ENCODE measurements around the gene CHAF1A.

CHAF1A gene

DNA sequence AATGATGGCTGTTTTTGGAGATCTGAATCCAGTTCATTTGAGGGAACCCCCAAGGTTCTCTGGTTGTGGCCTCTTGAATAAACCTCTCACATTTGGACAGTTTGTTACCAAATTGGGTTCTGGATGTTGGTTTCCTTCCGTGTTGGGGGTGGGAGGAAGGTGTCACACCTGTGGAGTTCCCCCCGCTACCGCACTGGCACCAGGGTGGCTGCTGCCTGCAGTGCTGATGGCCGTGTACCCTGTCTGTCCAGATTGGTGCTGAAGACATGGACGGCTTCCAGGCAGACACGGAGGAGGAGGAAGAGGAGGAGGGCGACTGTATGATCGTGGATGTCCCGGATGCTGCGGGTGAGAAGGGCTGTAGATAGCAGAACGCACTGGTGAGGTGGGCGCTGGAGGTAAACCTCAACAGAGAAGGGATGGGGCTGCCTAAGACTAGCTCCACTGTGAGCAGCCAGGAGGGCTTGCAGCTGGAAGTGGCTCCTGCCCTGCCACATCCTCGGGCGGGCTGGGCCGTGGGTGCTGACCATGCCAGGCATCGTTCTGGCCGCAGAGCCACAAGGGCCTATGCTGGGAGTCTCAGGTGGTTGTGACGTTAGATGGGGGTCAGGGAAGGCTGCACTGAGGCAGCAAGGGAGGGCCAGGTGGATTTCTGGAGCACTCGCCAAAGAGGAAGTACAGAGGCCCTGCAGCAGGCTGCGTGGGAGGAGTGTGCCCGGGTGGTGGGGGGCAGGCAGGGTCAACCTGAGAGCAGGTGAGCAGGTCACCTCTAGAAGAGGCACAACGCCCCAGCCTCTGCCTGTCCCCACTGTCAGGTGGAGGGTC, 39.8 kb downstream of the CHAF1A start:
- no peak for DNase-seq (ENCODE audit: low spot score)

DNA sequence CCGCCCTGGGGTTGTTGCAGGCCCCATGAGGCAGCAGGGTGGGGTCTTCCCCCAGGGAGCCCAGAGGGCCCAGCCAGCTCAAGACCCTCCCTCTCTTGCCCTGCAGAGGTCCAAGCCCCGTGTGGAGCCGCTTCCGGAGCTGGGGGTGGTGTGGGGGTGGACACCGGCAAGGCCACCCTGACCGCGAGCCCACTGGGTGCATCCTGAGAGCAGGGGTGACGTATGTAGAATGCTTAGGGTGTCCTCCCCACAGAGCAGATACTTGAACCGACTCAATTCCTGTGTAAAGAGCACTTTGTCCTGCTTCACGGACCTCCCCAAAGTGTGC, 40.3 kb downstream of the CHAF1A start:
- DNase-seq (ENCODE audit: low spot score): no peak

DNA sequence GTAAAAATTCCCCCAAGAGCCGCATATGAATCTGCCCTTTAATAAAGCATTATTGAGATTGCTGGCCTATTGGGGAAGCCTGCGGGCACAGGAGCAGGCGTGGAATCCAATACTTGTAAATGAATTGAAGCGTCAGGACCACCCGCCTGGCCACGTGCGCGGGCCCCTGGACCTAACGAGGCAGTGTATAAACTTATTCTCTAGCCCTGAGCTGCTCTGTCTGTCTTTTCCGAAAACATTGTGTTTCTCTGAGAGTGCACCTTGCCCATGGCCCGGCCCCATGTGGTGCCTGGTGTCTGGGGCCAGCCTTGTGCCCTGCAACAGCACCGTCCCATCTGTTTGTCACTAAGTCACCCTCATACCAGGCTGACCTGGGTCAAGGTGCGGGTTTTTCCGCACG, 40.7 kb downstream of the CHAF1A start:
- DNase-seq (ENCODE audit: low spot score): no peak

DNA sequence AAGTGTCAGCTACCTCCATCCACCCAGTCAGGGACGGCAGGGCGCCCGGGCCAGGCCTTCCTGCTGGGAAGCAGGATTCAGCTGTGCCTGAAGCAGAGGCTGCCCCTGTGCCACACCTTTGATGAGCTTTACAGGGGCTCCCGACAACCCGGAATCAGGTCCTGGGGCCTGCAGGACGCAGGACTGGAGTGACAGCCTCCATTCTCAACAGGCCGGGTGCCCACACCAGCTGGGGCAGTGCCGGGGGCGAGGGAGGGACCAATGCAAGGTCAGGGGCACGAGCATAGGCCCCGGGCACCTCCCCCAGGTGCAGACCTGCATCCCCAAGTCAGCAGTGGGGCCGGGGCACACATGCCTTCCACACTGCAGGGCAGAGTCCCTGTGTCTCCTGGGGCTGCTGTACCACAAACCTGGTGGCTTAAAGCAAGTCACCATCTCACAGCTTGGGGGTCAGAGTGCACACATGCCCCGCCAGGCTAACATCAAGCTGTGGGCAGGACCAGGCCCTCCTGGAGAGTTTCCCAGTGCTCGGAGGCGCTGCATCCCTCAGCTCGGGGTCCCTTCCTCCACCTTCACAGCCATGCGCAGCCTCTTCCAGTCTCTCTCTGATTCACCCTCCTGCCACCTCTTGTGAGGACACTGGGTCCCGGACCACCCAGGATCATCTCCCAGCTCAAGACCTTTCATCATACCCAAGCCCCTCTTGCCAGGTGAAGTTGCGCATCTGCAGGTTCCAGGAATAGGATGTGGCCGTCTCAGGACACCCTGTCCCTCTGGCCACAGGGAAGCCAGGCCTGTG, 41.7 kb downstream of the CHAF1A start:
- no peak for DNase-seq (ENCODE audit: low spot score)

DNA sequence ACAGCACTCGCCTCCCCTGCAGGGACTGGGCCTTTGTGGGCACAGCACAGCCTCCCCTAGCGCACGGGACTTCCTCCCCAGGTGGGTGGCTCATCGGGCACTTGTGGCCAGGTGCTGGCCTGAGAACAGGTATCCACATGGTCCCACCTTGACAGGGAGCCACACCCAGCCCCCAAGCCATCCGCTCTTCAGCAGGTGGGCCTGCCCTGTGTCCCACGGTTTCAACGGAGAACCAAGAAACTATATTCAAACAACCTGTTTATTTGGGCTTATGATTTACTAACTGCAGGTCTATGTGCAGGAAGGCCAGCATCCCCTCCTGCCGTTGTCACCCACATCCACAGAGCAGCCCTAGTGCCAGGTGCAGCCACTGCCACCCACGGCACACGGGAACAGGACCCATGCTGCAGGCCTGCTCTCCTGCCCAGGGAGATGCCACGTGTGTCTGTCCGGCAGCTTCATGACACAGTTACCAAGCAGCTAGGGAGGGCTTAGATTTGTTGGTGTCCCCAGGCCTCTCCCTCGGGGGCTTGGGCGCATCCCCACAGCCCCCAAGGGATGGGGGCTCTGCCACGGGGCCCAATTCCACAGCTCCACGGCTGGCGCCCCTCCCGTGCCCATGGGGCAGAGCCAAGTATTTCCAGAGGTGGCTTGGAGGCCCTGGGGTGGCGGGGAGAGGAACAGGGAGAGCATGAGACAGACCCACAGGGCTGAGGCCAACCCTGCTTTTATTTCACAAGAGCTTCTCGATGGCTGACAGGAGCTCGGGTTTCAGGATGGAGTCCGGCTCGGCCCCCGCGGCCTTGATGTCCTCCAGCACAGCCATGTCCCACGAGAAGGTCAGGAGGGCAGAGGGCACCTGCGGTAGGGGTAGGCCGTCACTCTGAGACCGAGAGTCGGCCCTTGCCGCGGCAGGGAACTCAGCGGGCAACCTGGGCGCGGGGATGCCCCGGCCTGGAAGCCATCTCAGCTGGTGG, 42.6 kb downstream of the CHAF1A start:
- DNase-seq (ENCODE audit: low spot score): no peak

DNA sequence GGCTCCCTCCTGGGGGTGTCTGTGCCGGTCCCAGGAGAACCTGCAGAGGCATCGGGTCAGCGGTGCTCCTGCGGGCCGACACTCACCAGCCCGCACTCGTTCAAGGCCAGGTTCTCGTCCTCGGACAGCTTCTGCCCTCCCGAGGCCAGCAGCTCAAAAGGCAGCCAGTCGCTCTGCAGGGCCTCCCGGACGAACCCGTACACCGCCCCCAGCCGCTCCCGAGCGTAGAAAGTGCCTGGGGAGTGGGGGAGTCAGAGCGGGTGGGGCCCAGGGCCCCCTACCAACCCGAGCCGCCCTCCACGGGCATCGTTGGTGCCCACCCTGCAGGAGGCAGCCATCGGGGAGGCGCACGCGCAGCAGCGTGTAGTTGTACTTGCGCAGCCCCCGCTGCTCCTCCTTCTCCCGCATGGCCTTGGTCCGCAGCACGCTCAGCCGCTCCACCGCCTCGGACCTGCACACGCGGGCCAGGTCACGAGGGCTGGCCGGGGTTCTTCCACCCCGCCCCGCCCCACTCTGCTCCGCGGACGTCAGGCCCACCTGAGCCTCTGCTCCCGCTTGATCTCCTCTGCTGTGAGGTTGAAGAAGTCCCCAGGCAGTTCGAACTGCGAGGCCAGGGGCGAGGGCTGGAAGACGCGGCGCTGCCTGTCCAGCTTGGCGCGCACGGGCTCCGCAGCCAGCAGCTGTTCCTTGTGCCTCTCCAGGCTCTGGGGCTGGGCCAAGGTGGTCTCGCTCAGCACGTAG, 43.7 kb downstream of the CHAF1A start:
- DNase-seq (ENCODE audit: low spot score): no peak

DNA sequence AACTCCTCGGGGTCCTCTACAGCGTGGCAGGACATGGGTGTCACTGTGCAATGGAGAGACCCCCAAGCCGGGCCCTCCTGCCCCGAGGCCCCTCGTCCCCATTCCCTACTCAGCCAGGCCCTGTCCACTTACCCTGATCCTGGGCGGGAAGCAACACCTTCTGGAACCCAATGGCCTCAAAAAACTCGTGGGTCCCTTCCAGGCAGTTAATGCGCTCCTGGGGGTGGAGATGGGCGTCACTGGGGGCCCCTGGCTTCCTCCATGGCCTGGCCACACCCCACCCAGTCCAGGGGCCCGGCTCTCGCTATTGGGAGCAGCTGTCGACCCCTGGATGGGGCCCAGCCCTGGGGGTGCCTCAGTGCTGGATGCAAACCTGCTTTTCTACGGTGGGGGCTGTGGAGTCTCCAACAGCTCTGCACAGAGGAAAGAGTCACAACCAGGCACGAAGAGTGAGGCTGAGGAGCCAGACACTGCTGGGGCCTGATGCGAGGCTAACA, 44.3 kb downstream of the CHAF1A start:
- DNase-seq (ENCODE audit: low spot score): no peak

DNA sequence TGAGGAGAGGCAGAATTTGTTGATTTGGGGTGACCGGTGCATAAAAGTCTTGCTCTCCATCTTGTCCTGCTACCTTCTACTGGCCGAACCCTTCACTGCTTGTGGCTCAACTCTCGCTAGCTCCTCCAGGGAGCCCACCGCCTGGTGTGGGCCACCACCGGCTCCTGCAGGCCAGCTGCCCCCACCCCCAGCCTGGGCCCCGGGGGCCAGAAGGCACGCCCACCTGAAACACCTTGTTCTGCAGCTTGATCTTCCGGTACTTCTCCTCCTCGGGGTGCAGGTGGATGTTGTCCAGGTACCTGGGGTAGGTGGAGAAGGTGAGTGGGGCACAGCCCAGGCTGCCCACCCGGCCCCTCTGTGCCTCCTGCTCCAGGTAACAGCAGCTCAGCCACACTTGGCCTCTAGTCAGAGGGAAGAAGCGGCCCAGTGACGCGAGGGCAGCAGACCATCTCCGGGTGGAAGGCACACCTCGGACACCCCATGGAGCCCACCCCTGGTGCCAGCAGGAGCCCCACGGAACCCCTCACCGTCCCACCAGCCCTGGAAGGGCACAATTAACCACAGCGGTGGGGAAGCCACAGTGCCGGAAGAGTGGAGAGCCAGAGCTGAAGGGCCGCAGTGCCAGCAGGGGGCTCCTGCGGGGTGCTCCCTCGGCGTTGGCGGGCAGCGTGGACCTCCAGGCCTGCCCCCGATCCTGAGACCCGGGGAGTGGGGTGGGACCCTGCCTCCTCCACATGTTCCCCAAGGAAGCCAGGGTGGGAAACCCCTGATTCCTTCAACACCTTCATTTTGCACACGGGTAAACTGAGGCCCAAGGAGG, 45.1 kb downstream of the CHAF1A start:
- DNase-seq (ENCODE audit: low spot score): no peak

DNA sequence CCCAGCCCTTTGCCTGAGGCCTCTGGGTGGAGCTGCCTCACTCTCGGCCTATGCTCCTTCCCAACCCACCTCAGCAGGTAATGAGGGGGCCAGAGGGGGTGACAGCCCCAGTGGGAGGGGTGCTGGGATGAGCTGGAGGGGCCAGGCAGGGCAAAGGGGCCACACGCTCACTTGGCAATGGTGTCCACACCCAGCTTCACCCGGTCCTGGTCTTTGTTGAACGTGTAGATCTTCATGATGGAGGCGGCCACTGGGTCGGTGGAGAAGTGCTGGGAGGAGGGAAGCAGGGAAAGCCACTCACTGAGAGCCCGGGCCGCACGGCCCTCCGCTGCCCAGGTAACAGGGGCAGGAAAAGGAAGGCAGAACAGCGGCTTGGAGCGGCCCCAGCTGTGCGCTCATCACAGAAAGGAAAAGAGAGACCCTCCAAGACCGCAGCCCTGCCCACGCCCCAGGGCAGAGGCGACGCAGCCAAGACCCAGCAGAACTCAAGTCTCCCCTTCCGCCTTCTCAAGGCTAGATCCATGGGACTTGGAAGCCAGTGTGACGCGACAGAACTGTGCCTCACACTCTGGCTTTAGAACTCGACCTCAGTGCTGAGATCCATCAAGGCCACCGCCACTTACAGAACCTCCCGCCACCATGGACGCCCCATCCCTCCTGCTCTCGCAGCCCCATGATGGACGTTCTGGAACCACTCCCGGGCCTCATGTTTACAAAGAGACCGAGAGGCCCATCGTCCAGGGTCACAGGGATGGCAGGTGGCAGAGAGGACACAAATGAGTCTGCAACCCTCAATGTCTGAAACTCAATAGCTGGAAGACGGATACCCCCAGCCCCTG, 45.9 kb downstream of the CHAF1A start:
- DNase-seq (ENCODE audit: low spot score): no peak

DNA sequence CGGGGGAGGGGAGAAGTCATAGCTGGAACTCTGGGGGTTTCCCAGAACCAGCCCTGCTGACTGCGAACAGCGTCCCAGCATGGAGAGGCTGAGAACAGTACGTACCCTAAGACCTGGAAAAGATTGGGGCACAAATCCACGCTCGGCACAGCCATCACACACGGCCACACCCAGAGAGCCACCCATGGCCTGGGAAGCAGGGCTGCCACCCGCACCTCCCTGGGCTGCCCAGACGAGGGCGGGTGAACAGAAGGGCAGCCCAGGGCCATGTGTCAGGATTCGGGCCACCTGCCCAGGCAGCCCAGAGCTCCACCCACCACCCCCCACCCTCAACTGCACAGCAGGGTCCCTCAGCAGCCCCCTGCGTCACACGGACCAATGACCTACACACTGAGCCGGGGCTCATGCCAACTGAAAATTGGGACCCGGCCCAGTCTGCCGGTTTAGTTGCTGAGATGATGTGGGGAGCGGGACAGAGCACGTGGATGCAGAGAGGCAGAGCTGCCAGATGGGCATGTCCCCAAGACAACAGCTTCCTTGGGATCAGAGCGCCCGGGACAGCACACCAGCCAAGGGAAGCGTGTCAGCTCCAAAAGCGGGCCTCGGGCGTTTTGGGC, 46.7 kb downstream of the CHAF1A start:
- DNase-seq (ENCODE audit: low spot score): no peak

DNA sequence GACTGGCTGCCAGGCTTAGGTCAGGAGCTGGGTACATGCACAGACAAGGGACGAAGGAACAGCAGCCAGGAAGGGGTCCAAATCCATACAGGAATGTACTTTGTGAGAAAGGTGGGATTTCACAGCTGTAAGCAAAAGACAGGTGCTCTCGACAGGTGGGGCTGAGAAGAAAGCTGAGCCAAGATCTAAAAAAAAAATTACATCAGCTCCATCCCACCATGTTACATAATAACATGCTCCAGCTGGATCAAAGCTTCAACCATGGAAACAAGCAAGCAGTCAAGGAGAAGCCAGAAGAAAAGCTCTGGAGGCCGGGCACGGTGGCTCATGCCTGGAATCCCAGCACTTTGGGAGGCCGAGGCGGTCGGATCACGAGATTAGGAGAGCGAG, 47.2 kb downstream of the CHAF1A start:
- DNase-seq (ENCODE audit: low spot score): no peak

DNA sequence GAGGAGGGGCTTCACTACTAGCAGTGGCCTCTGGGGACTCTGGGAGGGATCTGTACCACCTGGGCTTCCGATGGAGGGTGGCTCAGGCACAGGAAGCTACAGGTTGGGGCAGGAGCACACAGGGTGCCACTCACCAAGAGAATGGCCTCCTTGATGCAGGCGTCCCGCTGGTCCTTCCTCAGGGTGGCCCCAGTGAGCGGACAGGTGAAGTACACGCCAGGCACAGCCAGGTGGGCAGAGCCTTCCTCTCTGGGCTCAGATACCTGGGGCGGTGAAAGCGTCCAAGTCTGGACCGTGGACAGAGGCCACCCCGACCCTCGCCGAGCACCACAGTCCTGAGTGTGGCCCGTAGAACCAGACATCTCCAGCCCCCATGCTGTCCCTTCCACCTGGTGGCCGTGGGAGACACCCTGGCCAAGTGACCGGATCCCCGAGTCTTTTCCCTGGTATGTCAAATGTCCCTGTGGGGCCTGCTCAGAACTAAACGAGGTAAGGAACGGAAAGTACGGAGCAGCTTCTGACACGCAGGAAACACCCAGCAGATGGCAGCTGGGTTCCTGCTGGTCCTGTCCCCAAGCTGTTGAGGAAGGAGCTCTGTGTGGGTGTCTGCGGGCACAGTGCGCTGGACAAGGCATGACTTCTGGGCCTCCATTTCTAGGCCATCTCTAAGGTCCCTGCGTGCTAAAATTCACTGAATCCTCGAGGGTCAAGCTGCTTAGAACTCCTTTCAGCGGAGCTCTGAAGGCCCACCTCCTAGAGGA, 50.0 kb downstream of the CHAF1A start:
- DNase-seq (ENCODE audit: low spot score): no peak

DNA sequence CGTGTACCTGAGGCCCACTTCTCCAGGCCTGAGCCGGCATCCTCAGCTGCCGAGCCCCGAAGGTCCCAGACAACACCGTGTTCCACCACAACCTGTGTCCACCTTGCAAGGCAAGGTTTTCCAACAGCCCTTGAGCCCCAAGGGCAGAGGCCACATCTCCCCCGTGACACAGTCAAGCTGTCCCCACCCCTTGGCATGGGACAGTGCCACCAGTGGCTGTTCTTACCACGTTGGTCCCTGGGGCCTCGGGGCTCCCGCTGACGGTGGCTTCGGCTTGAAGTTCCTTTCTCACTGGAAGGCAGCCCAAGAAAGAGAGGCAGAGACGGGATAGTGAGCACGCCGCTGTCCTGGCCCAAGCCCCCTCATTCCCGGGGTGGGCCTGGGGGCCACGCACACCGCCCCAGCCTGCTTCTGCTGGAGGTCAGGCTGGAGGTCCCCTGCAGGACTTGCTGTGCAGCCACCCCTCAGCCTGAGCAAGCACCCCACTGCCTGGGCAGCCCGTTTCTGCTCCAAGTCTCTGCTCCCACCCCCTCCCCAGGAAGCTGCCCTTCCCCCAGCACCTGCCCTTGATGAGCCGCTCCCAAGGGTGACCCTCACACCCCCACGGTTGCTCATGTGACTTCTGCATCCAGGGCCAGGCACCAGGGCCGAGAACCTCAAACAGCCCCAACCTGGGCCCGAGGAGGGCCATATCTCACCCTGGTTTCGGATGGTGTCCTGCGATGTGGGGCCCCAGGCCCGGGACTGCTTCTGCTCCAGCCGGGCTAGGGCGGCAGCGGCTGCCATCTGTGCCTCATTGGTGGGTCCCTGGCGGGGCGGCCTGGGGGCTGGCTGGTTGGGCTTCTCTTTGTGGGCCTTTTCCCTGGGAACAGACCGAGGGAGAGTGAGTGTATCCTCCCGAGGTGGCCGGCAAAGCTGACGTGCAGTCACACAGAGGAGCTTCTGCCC, 51.1 kb downstream of the CHAF1A start:
- no peak for DNase-seq (ENCODE audit: low spot score)

DNA sequence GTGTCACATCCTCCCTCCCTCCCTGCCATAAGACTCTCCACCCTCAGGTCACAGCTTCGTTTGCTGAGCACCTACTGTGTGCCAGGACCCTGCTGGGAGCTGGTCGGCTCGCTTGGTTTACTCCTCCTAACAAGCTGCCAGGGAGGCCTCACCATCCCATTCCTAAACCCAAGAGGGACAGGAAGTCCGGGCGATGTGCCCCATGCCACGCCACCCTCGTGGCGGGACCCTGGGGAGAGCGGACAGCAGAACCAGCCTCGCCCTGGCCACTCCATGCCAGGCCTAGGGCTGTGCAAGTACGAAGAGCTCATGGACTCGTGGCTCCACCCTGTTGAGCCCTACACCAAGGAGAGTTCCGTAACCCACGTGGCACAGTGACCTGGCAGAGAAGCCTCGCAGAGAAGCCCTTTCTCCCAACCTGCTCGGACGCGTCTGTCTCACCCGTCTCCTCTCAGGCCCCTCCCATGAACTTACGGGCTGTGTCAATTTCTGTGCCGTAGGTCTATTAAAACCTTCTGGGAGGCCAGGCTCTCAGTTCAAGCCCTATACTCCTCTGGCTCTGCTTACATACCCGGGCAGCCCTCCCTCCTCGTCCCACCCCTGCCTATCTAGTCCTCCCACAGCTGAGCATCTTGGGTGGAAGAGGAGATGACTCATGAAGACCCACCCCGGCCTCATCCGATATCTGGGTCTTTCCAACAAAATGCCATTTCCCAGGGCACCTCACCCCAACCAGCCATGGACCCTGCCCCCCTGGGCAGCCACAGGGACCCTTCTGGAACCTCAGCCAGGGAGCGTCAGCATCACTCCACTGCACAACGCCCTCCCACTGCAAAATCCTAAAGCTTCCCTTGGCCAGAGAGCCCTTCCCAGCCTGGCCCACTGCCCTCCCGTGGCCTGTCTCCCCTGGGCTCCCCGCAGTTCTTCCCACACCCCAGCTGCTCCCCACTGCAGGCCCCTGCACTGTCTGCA, 52.6 kb downstream of the CHAF1A start:
- DNase-seq (ENCODE audit: low spot score): no peak

DNA sequence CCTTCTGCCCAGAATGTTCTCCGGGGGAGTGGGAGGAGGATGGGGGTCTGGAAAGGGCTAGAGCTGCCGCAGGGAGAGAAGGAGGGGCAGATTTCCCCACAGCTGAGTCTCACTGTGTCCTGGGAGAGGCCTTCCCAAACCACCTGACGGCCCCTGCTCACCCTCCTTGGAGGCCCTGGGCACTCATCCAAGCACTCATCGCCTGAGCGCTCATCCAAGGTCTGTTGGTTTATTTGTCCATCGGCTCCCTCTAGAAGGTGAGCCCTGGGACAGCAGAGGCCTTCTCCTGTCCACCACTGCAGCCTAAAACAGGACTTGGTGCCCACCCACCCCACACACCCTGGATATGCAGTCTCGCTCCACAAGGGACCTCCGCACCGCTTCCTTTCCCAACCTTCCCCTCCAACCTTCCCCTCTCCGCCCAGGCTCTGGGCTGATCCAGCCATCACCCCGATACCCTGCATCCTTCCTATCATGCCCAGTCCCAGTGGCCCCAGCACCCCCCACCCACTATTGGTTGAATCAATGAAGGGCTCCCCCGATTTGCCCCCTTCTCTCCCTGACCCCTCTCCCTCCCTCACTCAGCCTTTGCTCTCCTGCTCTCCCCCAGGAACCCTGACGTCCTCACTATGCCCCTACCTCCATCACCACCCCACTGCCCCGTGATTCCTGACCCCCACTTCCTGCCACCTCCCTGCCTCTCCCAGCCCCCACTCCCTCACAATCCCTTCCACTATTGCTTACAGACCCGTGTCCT, 53.5 kb downstream of the CHAF1A start:
- no peak for DNase-seq (ENCODE audit: low spot score)

Measured in germinal center (tissue), 1 donor.